ENCODE data around the gene F3. TPM values are rescaled to one million over a fixed set of nuclear protein-coding genes. Genes with fewer than 3 reads are reported as not detected.

F3 gene
- polyA plus RNA-seq, 3 donors, result 0.29 to 3.7 (median 0.77) TPM

GRCh38 chr1:94590203-94591137, 48.9 kb upstream of the F3 start:
- Mint-ChIP-seq H3K4me1 (peaks cover 7% of the 10 kb centered on the region), H3K4me3 (peak overlapping the region in 1 of 2 donors; percentile 35), H3K36me3 (no peaks in the 10 kb centered on the region), H3K9me3 (peaks cover 0 to 2% (median 0%) of the 10 kb centered on the region in 7 donors), H3K27ac (peak overlapping the region in 1 of 7 donors; percentile 22), H3K27me3 (ENCODE audit: low read depth in 3 of 3) (peaks cover 0 to 1% (median 0%) of the 10 kb centered on the region in 3 donors)
- TF ChIP-seq CTCF (IDR thresholded peaks at IDR 0.05), result no peak
- no peaks in the 10 kb centered on the region for H3K27me3 ChIP-seq (ENCODE audit: control insufficient read depth in 2 of 2, insufficient read depth in 2 of 2, low read length in 2 of 2)
- DNase-seq, result no peak
- no peak overlapping the region for H3K4me2 ChIP-seq (replicated peaks; ENCODE audit: extremely low read depth, low read length, poor library complexity, severe bottlenecking)
- no peaks in the 10 kb centered on the region for H4K20me1 ChIP-seq (ENCODE audit: insufficient read depth, low read length)
- no peaks in the 10 kb centered on the region for H3K4me1 ChIP-seq (ENCODE audit: control insufficient read depth in 1 of 2, insufficient read depth in 2 of 2, low read length in 2 of 2)
- no peaks in the 10 kb centered on the region for H3K79me2 ChIP-seq (ENCODE audit: insufficient read depth, low read length)
- H3K27ac ChIP-seq (ENCODE audit: low read depth in 1 of 2, low read length in 2 of 2), result no peak overlapping the region
- no peaks in the 10 kb centered on the region for H3K36me3 ChIP-seq (replicated peaks in 1 of 2; ENCODE audit: control insufficient read depth in 1 of 2, insufficient read depth in 2 of 2, low read length in 2 of 2)
- intact Hi-C loops (cut with micrococcal nuclease), result loop anchor here in 1 of 2 donors (10.0 kb wide), 1 partner anchor 46 kb away; the partner anchor contains the start of gene F3
- H2AFZ ChIP-seq (ENCODE audit: insufficient read depth, low read depth, low read length, poor library complexity, severe bottlenecking), result no peak overlapping the region
- no peaks in the 10 kb centered on the region for H3K9me3 ChIP-seq (replicated peaks in 1 of 2; ENCODE audit: control insufficient read depth in 1 of 2, insufficient read depth in 1 of 2, low read length in 2 of 2)
- no CpG with 5 or more reads among the region's 7 CpGs for WGBS (ENCODE audit: insufficient coverage)
- H3K9ac ChIP-seq (ENCODE audit: insufficient read depth, low read length, poor library complexity, severe bottlenecking), result no peak overlapping the region
- no peak overlapping the region for H3K4me3 ChIP-seq (replicated peaks in 1 of 3; ENCODE audit: low read depth in 2 of 3, low read length in 3 of 3)

DNA sequence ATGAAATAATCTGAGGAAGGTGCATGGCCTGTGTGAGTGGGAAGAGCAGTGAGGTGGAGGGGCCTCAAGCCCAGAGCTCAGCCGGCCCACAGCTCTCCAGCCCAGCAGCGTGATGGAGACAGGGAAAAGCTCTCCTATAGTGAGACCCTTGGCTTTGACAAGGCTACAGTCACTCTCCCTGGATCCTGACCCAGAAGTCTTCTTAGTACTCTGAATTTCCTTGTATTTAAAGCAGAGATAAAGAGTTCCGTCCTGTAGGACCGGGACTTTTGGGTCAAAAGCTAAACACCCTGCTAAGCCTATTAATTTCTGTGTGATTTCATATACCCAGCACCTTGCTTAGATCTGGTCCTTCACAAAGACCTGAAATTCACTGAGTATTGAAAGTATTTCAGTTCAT, 48.2 kb upstream of the F3 start:
- DNase-seq, result no peak

More for the DNA sequence above, 48.2 kb upstream of the F3 start:
- H3K4me3 Mint-ChIP-seq, result no peak overlapping the region
- no peaks in the 10 kb centered on the region for H3K9me3 ChIP-seq (replicated peaks in 1 of 2; ENCODE audit: control insufficient read depth in 1 of 2, insufficient read depth in 1 of 2, low read length in 2 of 2)
- no peak overlapping the region for H3K9ac ChIP-seq (ENCODE audit: insufficient read depth, low read length, poor library complexity, severe bottlenecking)
- no peak overlapping the region for H3K4me2 ChIP-seq (replicated peaks; ENCODE audit: extremely low read depth, low read length, poor library complexity, severe bottlenecking)
- H3K27ac ChIP-seq (ENCODE audit: low read depth in 1 of 2, low read length in 2 of 2), result no peak overlapping the region
- 92% methylated on average over 4 of the region's 4 CpGs for WGBS (ENCODE audit: insufficient coverage)
- no peaks in the 10 kb centered on the region for H3K36me3 Mint-ChIP-seq
- H3K4me1 ChIP-seq (ENCODE audit: control insufficient read depth in 1 of 2, insufficient read depth in 2 of 2, low read length in 2 of 2), result no peaks in the 10 kb centered on the region
- peak overlapping the region in 1 of 7 donors; percentile 72 for H3K27ac Mint-ChIP-seq
- H3K79me2 ChIP-seq (ENCODE audit: insufficient read depth, low read length), result no peaks in the 10 kb centered on the region
- no peaks in the 10 kb centered on the region for H3K27me3 ChIP-seq (ENCODE audit: control insufficient read depth in 2 of 2, insufficient read depth in 2 of 2, low read length in 2 of 2)
- peaks cover 7% of the 10 kb centered on the region for H3K4me1 Mint-ChIP-seq
- peaks cover 0 to 2% (median 0%) of the 10 kb centered on the region in 7 donors for H3K9me3 Mint-ChIP-seq
- intact Hi-C loops (cut with micrococcal nuclease), result loop anchor here in 1 of 2 donors (10.0 kb wide), 1 partner anchor 45 kb away; the partner anchor contains the start of gene F3
- no peaks in the 10 kb centered on the region for H3K36me3 ChIP-seq (replicated peaks in 1 of 2; ENCODE audit: control insufficient read depth in 1 of 2, insufficient read depth in 2 of 2, low read length in 2 of 2)
- H4K20me1 ChIP-seq (ENCODE audit: insufficient read depth, low read length), result no peaks in the 10 kb centered on the region
- TF ChIP-seq CTCF (IDR thresholded peaks at IDR 0.05), result no peak
- H3K4me3 ChIP-seq (replicated peaks in 1 of 3; ENCODE audit: low read depth in 2 of 3, low read length in 3 of 3), result no peak overlapping the region
- H2AFZ ChIP-seq (ENCODE audit: insufficient read depth, low read depth, low read length, poor library complexity, severe bottlenecking), result no peak overlapping the region
- H3K27me3 Mint-ChIP-seq (ENCODE audit: low read depth in 3 of 3), result no peaks in the 10 kb centered on the region
